Measurements from ENCODE around the gene MRTO4.
"Not testable (repeated sequence)": the region's sequence is repeated elsewhere in the genome, so short reads cannot be mapped to it uniquely, and the experiment has no call there.

Gene MRTO4

GRCh38 chr1:19232524-19232846 is 19.1 kb upstream of the MRTO4 start:
- in situ Hi-C loops (cut with HindIII; ENCODE audit: low pct_unique_long_range_greater_than_20kb, low sequenced_read_pairs): no loop called here
- TF ChIP-seq JUND (IDR thresholded peaks at IDR 0.05; ENCODE audit: low read depth): no peak
- DNase-seq (ENCODE audit: low read depth in 1 of 2, low spot score in 1 of 2): peak in 1 of 2 experiments; percentile 25

GRCh38 chr1:19234224-19234623 is 17.4 kb upstream of the MRTO4 start:
- DNase-seq (ENCODE audit: low read depth in 1 of 2, low spot score in 1 of 2): no peak
- TF ChIP-seq JUND (IDR thresholded peaks at IDR 0.05; ENCODE audit: low read depth): no peak
- in situ Hi-C loops (cut with HindIII; ENCODE audit: low pct_unique_long_range_greater_than_20kb, low sequenced_read_pairs): no loop called here

- no peak for TF ChIP-seq JUND (IDR thresholded peaks at IDR 0.05; ENCODE audit: low read depth)
- DNase-seq (ENCODE audit: low read depth in 1 of 2, low spot score in 1 of 2): no peak
- in situ Hi-C loops (cut with HindIII; ENCODE audit: low pct_unique_long_range_greater_than_20kb, low sequenced_read_pairs): no loop called here
Observed at GRCh38 chr1:19239876-19240275, 11.7 kb upstream of the MRTO4 start.

GRCh38 chr1:19240673-19241538 is 10.7 kb upstream of the MRTO4 start:
- no peak for TF ChIP-seq JUND (IDR thresholded peaks at IDR 0.05; ENCODE audit: low read depth)
- DNase-seq (ENCODE audit: low read depth in 1 of 2, low spot score in 1 of 2): peak; percentile 45 to 46
- in situ Hi-C loops (cut with HindIII; ENCODE audit: low pct_unique_long_range_greater_than_20kb, low sequenced_read_pairs): no loop called here

GRCh38 chr1:19250629-19251304 is 838 bp upstream of the MRTO4 start:
- in situ Hi-C loops (cut with HindIII; ENCODE audit: low pct_unique_long_range_greater_than_20kb, low sequenced_read_pairs): no loop called here
- TF ChIP-seq JUND (IDR thresholded peaks at IDR 0.05; ENCODE audit: low read depth): no peak
- DNase-seq (ENCODE audit: low read depth in 1 of 2, low spot score in 1 of 2): peak in 1 of 2 experiments; percentile 5

GRCh38 chr1:19254416-19254815 is 2.8 kb downstream of the MRTO4 start:
- in situ Hi-C loops (cut with HindIII; ENCODE audit: low pct_unique_long_range_greater_than_20kb, low sequenced_read_pairs): no loop called here
- DNase-seq (ENCODE audit: low read depth in 1 of 2, low spot score in 1 of 2): no peak
- TF ChIP-seq JUND (IDR thresholded peaks at IDR 0.05; ENCODE audit: low read depth): no peak

- no peak for DNase-seq (ENCODE audit: low read depth in 1 of 2, low spot score in 1 of 2)
- in situ Hi-C loops (cut with HindIII; ENCODE audit: low pct_unique_long_range_greater_than_20kb, low sequenced_read_pairs): no loop called here
- TF ChIP-seq JUND (IDR thresholded peaks at IDR 0.05; ENCODE audit: low read depth): no peak
Observed at GRCh38 chr1:19255288-19255687, 3.7 kb downstream of the MRTO4 start.

- DNase-seq (ENCODE audit: low read depth in 1 of 2, low spot score in 1 of 2); in situ Hi-C loops (cut with HindIII; ENCODE audit: low pct_unique_long_range_greater_than_20kb, low sequenced_read_pairs): not testable (repeated sequence)
Observed at GRCh38 chr1:19256301-19256700, 4.7 kb downstream of the MRTO4 start.

- TF ChIP-seq JUND (IDR thresholded peaks at IDR 0.05; ENCODE audit: low read depth): no peak
- in situ Hi-C loops (cut with HindIII; ENCODE audit: low pct_unique_long_range_greater_than_20kb, low sequenced_read_pairs): no loop called here
- no peak for DNase-seq (ENCODE audit: low read depth in 1 of 2, low spot score in 1 of 2)
Observed at GRCh38 chr1:19257178-19257914, 5.7 kb downstream of the MRTO4 start.

GRCh38 chr1:19258353-19258752 is 6.7 kb downstream of the MRTO4 start:
- DNase-seq (ENCODE audit: low read depth in 1 of 2, low spot score in 1 of 2): no peak
- in situ Hi-C loops (cut with HindIII; ENCODE audit: low pct_unique_long_range_greater_than_20kb, low sequenced_read_pairs): no loop called here
- TF ChIP-seq JUND (IDR thresholded peaks at IDR 0.05; ENCODE audit: low read depth): no peak

- no peak for DNase-seq (ENCODE audit: low read depth in 1 of 2, low spot score in 1 of 2)
- in situ Hi-C loops (cut with HindIII; ENCODE audit: low pct_unique_long_range_greater_than_20kb, low sequenced_read_pairs): no loop called here
- no peak for TF ChIP-seq JUND (IDR thresholded peaks at IDR 0.05; ENCODE audit: low read depth)
Observed at GRCh38 chr1:19260211-19261138, 8.9 kb downstream of the MRTO4 start.

- no peak for DNase-seq (ENCODE audit: low read depth in 1 of 2, low spot score in 1 of 2)
- no peak for TF ChIP-seq JUND (IDR thresholded peaks at IDR 0.05; ENCODE audit: low read depth)
- in situ Hi-C loops (cut with HindIII; ENCODE audit: low pct_unique_long_range_greater_than_20kb, low sequenced_read_pairs): no loop called here
Observed at GRCh38 chr1:19262047-19262446, 10.4 kb downstream of the MRTO4 start.

All from T47D (cell line).